Activated CD4-positive, alpha-beta T cell treated with anti-CD3 and anti-CD28 coated beads, Interleukin-10, Interleukin-2, amounts not matched to agents 100 ng/mL and 50 ng/mL, durations not matched to agents 16 hours and 8 hours (primary cell): ENCODE data around the gene TLE6.
"Not testable (repeated sequence)": the region's sequence is repeated elsewhere in the genome, so short reads cannot be mapped to it uniquely, and the experiment has no call there.

Experiments used
- DNase-seq: peaks from one replicate; pipeline ENCODE4 v3.0.0-alpha.2; 2020

Gene TLE6

DNA sequence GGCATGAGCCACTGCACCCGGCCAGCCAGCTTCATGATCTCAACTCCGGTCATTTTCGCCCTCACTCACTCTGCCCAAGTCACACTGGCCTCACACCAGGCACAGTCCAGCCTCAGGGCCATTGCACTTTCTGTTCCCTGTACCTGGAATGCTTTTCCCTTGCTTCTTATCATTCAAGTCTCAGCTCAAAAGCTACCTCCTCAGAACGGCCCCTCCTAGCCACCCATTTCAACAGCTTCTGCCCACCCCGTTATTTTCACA lies 54.2 kb downstream of the TLE6 start:
- DNase-seq, result no peak

DNA sequence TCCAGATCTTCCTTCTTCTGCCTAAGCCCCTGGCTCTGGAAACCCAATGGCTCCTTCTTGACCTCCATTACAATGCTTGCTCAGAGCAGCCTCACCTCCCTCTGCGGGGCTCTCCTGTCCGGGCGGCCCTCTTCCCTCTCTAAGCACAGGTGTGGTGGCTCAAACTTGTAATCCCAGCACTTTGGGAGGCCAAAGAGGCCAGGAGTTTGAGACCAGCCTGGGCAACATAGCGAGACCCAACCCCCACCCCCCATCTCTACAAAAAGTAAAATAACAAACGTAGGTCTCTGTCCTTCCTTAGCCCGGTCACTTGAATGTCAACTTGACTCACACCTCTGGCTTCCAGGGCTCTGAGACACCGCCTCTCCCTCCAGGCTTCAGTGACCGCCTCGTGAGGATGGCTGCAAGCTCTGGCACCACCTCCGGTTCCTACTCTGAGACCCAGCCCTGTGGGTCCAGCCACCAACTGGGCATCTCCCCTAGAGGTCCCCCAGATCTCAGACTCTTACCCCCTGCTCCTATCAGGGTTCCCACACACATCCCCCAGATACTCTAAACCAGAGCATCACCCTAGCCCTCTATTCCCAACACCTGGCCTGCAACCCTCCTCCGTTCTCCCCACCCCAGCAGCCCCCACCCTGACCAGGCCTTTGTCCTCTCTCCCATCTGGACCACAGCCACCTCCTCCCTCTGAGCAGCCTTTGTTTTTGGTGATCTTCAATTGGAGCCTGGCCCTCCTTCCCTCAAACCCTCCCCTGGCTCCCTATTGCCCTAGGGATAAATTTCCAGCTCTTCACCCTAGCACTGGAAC lies 56.4 kb downstream of the TLE6 start:
- DNase-seq, result no peak

DNA sequence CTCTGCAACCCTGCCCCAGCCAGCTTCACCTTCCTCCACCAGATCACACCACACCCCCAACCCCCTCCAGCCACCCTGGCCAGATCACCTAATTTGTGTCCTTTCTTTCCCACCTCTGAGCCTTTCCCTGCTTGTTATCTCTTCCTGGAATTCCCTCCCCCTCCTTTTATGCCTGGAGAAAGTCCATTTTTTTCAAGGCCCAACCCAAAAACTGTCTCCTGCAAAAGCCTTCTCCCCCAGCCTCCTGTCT lies 57.0 kb downstream of the TLE6 start:
- DNase-seq, result no peak

DNA sequence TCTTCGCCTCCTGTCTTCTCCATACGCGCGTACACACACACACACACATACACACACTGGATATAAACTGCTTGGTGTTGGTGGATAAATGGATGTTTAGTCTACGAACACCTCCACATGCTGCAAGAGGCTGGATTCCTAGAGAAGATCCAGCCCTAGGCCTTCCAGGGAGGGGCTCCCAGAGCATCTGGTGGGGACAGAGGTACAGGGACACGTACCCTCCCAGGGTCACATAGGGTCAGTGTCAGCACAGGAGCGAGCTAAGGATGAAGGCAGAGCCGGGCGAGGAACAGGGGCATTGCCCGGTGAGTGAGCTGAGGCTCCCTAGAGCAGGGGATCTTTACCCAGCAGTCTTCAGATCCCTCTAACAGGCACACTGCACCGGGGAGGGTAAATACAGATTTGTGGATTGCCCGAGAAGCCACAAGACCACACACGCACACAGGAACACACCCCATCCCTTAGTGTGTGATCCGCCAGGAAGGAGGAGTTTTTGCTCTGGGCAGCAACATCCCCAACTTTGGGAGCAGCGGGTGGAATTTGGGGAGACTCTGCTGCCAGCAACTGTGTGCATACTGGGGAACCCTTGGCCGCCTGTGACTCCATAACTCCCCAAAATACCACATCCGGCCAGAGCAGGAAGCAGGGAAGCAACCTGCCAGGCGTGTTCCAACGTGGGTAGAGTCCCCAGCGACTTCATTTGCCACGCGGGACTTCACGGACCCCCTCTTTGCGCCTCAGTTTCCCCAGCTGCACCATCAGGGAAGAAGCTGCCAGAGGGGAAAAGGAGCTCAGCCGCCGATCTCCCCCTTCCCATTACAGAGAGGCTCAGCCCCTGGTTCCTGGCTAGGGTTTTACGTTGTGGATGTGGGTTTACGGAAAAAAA lies 57.5 kb downstream of the TLE6 start:
- peak; percentile 68 for DNase-seq

DNA sequence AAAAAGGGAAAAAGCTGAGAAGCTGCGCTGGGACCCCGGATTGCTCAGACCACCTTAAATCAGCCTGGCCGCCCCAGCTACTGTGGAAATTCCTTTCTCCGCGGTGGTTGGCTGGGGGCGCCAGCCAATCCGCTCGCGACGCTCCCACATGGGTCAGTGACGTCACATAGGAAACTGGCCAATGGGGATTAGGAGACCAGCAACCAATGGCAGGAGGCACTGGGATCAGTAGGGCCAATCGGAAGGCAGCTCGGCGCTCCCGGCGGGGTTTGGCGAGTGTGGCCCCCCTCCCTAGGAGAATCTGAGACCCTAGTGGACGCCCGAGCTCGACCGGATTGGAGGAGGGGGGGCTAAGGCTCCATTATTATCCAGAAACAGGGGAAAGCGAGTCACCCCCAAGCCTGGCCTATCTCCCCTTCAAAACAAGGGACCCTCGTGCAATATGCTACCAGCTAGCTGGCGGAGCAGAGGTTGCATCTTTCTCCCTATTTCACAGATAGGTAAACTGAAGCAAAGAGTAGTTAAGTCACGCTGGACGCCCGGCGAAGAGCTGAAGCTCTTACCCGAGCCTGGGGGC lies 58.3 kb downstream of the TLE6 start:
- peak; percentile 99 for DNase-seq

DNA sequence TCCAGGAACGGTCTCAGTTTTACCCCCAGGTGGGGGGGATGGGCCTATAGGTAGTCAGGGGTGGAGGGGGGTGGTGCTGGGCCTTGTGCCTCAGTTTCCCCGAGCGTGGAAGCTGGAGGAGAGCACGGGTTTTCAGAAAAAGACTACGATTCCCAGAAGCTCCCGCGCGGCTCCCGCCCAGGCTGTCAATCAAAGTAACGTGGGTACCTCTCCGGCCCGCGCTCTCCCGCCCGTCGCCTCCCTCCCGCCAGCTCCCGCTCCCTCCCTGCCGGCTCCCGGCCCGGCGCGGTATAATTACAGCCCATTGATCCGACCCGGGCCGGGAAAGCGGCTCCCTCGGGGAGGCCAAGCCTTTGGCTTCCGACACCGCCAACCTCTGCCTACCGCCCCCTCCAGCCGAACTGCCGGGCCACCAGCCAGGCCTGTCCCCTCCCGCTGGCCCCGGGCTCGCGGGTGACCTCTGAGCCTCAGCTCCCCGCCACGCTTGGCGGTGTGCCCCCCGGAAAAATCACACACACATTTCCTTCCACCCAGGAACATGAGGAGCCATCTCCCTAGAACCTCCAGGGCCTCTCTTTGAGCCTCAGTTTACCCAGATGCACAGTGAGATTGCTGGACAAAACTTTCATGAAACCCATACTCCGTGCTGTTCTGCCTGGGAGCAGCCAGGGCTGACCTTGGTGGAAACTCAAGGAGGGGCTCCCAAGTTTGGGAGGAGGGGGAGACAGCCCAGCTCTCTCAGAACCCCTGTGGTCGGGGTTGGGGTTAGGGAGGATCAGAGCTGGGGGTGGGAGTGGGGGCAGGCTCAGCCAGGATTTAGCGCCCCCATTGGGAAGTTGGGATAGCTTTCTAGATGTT lies 59.0 kb downstream of the TLE6 start:
- peak; percentile 89 for DNase-seq

DNA sequence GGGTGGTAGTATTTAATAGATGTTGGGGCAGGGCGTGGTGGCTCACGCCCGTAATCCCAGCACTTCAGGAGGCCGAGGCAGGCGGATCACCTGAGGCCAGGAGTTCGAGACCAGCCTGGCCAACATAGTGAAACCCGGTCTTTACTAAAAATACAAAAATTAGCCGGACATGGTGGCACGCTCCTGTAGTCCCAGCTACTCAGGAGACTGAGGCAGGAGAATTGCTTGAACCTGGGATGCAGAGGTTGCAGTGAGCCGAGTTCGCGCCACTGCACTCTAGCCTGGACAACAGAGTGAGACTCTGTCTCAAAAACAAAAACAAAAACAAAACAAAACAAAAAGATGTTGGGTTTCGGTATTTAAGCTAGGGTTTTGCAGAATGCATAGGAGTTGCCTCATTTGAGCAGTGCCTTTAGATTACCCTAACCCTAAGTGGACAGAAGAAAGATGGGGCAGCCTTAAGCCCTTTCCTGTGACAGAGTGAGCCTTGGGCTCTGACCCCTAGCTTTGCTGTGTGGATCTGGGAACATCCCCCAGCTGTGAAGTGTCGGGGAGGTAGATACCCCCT lies 59.7 kb downstream of the TLE6 start:
- not testable (repeated sequence) for DNase-seq

DNA sequence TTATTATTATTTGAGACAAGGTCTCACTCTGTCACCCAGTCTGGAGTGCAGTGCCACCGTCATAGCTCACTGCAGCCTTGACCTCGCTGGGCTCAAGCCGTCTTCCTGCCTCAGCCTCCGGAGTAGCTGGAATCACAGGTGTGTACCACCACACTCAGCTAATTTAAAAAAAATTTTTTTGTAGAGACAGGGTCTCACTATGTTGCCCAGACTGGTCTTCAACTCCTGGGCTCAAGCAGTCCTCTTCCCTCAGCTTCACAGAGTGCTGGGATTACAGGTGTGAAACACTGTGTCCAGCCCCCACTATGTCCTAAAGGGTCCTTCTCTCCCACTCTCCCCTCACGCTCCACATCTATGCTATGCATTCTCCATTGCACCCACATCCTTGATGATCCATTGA lies 60.9 kb downstream of the TLE6 start:
- DNase-seq, result no peak

DNA sequence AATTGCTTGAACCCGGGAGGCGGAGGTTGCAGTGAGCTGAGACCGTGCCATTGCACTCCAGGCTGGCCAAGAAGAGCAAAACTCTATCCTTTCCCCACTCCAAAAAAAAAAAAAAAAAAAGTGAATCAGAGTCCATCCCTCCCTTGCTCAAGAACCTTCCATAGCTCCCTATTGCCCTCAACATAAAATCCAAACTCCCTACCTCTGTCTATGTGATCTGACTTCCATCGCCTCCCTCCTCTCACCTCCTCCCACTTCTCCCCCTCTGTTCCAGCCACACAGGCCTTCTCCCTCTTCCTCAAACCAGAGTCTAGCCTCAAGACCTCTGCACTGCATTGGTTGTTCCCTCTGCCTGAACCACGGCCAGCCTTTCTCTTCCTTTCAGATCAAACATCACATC lies 61.8 kb downstream of the TLE6 start:
- DNase-seq, result no peak

DNA sequence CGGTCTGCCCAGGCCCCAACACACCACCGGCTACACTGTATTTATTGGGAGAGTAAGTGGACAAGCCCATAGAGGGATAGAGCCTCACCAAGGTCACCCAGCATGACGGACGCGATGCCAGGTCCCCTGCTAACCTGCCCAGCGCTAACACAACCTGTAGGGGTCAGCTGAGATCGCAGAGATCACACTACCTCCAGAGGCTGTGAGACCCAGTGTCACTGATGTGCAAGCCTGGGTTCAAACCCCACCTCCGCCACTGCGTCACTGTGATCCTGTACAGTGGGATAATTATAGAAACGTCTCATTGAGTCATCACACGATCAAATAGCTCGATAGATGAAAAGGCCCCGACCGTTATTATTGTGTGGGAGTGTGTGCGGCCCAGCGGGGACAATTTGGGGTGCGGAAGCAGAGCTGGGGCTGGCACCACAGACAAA lies 62.3 kb downstream of the TLE6 start:
- DNase-seq, result no peak

DNA sequence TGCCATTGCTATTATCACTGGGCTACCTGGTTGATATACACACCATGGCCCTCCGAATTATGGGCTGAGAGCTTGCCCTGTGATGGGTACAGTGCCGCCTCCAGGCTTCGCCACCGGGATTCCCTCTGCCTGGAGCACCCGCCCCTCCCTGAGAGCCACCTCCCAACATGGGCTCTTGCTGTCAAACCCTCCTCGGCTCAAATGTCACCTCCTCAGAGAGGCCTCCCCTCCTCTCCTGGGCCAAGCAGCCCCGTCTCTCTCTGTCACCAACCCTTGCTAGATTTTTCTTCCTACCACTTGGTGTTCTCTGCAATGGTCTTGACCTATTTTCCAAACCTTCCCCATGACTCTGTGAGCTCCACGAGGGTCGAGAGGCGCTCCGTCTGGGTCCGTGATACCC lies 64.0 kb downstream of the TLE6 start:
- no peak for DNase-seq

DNA sequence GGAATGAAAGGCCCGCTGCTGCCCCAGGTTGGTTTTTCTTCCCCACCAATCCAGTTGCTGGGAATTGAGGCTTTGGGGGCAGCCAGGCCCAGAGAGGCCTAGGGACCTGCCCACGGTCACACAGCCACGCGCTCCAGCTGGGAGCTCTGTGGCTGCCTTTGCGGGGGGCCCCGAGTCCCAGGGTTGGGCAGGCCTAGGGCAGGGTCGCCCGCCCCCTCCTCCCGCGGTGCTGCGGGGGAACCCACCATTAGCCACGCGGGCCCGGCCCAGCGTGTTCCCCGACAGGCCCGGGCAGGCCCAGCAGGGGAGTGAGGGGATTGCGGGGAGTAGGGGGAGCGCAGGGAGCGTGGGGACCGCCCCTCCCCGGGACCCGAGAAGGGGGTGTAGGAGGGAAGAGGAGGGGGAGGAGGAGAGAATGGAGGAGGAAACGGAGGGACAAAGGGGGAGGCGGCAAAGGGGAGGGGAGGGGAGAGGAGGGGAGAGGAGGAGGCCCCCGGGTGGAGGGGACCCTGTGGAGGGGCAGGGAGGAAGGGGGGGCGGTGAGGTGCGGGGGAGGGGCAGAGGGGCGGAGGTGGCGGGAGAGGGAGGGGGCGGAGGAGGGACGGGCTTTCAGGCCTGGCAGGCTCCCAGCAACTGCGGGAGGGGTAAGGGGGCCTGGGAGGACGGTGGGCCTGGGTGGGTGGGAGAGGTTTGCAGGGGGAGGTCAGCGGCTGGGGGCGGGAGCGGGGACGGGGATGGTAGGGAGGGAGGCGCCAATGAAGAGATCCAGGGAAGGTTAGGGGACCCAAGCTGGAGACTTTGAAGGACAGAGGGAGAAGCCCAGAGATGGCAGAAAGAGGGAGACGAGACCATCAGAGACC lies 64.6 kb downstream of the TLE6 start:
- DNase-seq, result no peak

DNA sequence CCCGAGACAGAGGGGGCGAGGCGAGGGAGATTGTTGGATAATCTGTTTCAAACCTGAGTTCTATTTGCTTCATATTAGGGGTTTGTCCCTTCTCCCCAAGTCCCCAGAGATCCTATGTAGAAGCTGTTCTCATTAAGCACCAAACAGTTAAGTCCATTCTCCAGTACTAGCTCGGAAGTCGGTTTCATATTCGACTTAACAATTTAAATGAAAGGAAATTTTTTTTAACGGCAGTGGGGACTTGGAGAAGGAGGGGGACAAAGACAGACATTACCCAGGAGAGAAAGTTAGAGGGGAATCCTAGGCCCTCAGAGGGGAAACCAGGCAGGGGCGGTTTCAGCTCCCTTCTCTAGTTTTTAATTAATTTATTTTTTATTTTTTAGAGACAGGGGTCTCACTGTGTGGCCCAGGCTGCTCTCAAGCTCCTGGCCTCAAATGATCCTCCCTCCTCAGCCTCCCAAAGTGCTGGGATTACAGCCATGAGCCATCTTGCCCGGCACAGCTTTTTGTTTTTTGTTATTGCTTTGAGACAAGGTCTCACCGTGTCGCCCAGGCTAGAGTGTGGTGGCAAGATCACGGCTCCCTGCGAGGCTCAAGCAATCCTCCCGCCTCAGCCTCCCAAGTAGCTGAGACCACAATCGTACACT lies 65.4 kb downstream of the TLE6 start:
- DNase-seq, result no peak
